ENCODE measurements around the gene CYP46A1. TPM values are rescaled to one million over a fixed set of nuclear protein-coding genes. Genes with fewer than 3 reads are reported as not detected.
"Not testable (repeated sequence)": the region's sequence is repeated elsewhere in the genome, so short reads cannot be mapped to it uniquely, and the experiment has no call there.

The CYP46A1 gene
- 0.88 TPM for polyA plus RNA-seq (2013, experiment 1 of 2)
- polyA plus RNA-seq (2013, experiment 2 of 2), result 1.5 TPM

GRCh38 chr14:99683619-99684409 is at the start of gene CYP46A1:
Gene CYP46A1, plus strand, starts transcription at chr14:99684298. Its CDS starts 120 bp downstream, at chr14:99684418.
- Histone ChIP-seq H3K4me3 (ENCODE audit: extremely low read depth, insufficient read depth, low read length, poor library complexity, severe bottlenecking) (peak within 1 kb of the TSS; percentile 65), H3K4me1 (ENCODE audit: control insufficient read depth, insufficient read depth, low read length, poor library complexity, severe bottlenecking) (no peaks in the 10 kb centered on the region), H3K9me3 (ENCODE audit: control insufficient read depth, low read length) (peaks cover 5% of the 10 kb centered on the region), H3K27ac (ENCODE audit: low read depth, low read length, severe bottlenecking) (peak within 1 kb of the TSS; percentile 47), H3K36me3 (ENCODE audit: control insufficient read depth, insufficient read depth, low read length) (no peaks in the 10 kb centered on the region)
- WGBS, 2 experiments (ENCODE audit: insufficient coverage in 2 of 2), result 0 to 1% methylated on average over 66 to 70 of the region's 83 CpGs

- Histone ChIP-seq H3K4me3 (ENCODE audit: extremely low read depth, insufficient read depth, low read length, poor library complexity, severe bottlenecking) (no peak overlapping the region), H3K4me1 (ENCODE audit: control insufficient read depth, insufficient read depth, low read length, poor library complexity, severe bottlenecking) (no peaks in the 10 kb centered on the region), H3K9me3 (ENCODE audit: control insufficient read depth, low read length) (no peaks in the 10 kb centered on the region), H3K27ac (ENCODE audit: low read depth, low read length, severe bottlenecking) (peak overlapping the region; percentile 16), H3K36me3 (ENCODE audit: control insufficient read depth, insufficient read depth, low read length) (no peaks in the 10 kb centered on the region)
- 83 to 88% methylated on average over 7 to 8 of the region's 10 CpGs for WGBS, 2 experiments (ENCODE audit: insufficient coverage in 2 of 2)
Measured at GRCh38 chr14:99634443-99634842, 49.7 kb upstream of the CYP46A1 start.

- Histone ChIP-seq H3K4me3 (ENCODE audit: extremely low read depth, insufficient read depth, low read length, poor library complexity, severe bottlenecking) (no peak overlapping the region), H3K27ac (ENCODE audit: low read depth, low read length, severe bottlenecking) (no peak overlapping the region), H3K4me1 (ENCODE audit: control insufficient read depth, insufficient read depth, low read length, poor library complexity, severe bottlenecking) (no peaks in the 10 kb centered on the region), H3K9me3 (ENCODE audit: control insufficient read depth, low read length) (no peaks in the 10 kb centered on the region), H3K36me3 (ENCODE audit: control insufficient read depth, insufficient read depth, low read length) (no peaks in the 10 kb centered on the region)
- WGBS, 2 experiments (ENCODE audit: insufficient coverage in 2 of 2), result 87 to 88% methylated on average over 8 of the region's 8 CpGs
Measured at GRCh38 chr14:99635116-99635515, 49.0 kb upstream of the CYP46A1 start.

- 74 to 88% methylated on average over 3 to 4 of the region's 5 CpGs for WGBS, 2 experiments (ENCODE audit: insufficient coverage in 2 of 2)
- no peak overlapping the region for H3K4me3 ChIP-seq (ENCODE audit: extremely low read depth, insufficient read depth, low read length, poor library complexity, severe bottlenecking)
- H3K4me1 ChIP-seq (ENCODE audit: control insufficient read depth, insufficient read depth, low read length, poor library complexity, severe bottlenecking), result no peaks in the 10 kb centered on the region
- H3K36me3 ChIP-seq (ENCODE audit: control insufficient read depth, insufficient read depth, low read length), result no peaks in the 10 kb centered on the region
- no peaks in the 10 kb centered on the region for H3K9me3 ChIP-seq (ENCODE audit: control insufficient read depth, low read length)
- no peak overlapping the region for H3K27ac ChIP-seq (ENCODE audit: low read depth, low read length, severe bottlenecking)
Measured at GRCh38 chr14:99636487-99636886, 47.6 kb upstream of the CYP46A1 start.

- no peak overlapping the region for H3K27ac ChIP-seq (ENCODE audit: low read depth, low read length, severe bottlenecking)
- H3K36me3 ChIP-seq (ENCODE audit: control insufficient read depth, insufficient read depth, low read length), result no peaks in the 10 kb centered on the region
- no peaks in the 10 kb centered on the region for H3K4me1 ChIP-seq (ENCODE audit: control insufficient read depth, insufficient read depth, low read length, poor library complexity, severe bottlenecking)
- WGBS, 2 experiments (ENCODE audit: insufficient coverage in 2 of 2), result 91 to 100% methylated on average over 4 to 6 of the region's 7 CpGs
- H3K4me3 ChIP-seq (ENCODE audit: extremely low read depth, insufficient read depth, low read length, poor library complexity, severe bottlenecking), result no peak overlapping the region
- H3K9me3 ChIP-seq (ENCODE audit: control insufficient read depth, low read length), result no peaks in the 10 kb centered on the region
Measured at GRCh38 chr14:99637624-99638023, 46.5 kb upstream of the CYP46A1 start.

- not testable (repeated sequence) for H3K4me3 ChIP-seq (ENCODE audit: extremely low read depth, insufficient read depth, low read length, poor library complexity, severe bottlenecking); H3K27ac ChIP-seq (ENCODE audit: low read depth, low read length, severe bottlenecking)
- WGBS, 2 experiments (ENCODE audit: insufficient coverage in 2 of 2), result 95 to 97% methylated on average over 4 to 5 of the region's 5 CpGs
Measured at GRCh38 chr14:99642771-99643170, 41.3 kb upstream of the CYP46A1 start.

GRCh38 chr14:99643343-99643742 is 40.8 kb upstream of the CYP46A1 start:
- no peak overlapping the region for H3K4me3 ChIP-seq (ENCODE audit: extremely low read depth, insufficient read depth, low read length, poor library complexity, severe bottlenecking)
- WGBS, 2 experiments (ENCODE audit: insufficient coverage in 2 of 2), result 75 to 78% methylated on average over 5 of the region's 6 CpGs
- no peak overlapping the region for H3K27ac ChIP-seq (ENCODE audit: low read depth, low read length, severe bottlenecking)

More at GRCh38 chr14:99642771-99643170, 41.3 kb upstream of the CYP46A1 start:
- not testable (repeated sequence) for H3K4me1 ChIP-seq (ENCODE audit: control insufficient read depth, insufficient read depth, low read length, poor library complexity, severe bottlenecking); H3K9me3 ChIP-seq (ENCODE audit: control insufficient read depth, low read length); H3K36me3 ChIP-seq (ENCODE audit: control insufficient read depth, insufficient read depth, low read length)

GRCh38 chr14:99644035-99644587 is 40.0 kb upstream of the CYP46A1 start:
- Histone ChIP-seq H3K9me3 (ENCODE audit: control insufficient read depth, low read length) (no peaks in the 10 kb centered on the region), H3K27ac (ENCODE audit: low read depth, low read length, severe bottlenecking) (no peak overlapping the region), H3K4me3 (ENCODE audit: extremely low read depth, insufficient read depth, low read length, poor library complexity, severe bottlenecking) (no peak overlapping the region), H3K36me3 (ENCODE audit: control insufficient read depth, insufficient read depth, low read length) (no peaks in the 10 kb centered on the region), H3K4me1 (ENCODE audit: control insufficient read depth, insufficient read depth, low read length, poor library complexity, severe bottlenecking) (no peaks in the 10 kb centered on the region)
- 87 to 89% methylated on average over 8 to 10 of the region's 11 CpGs for WGBS, 2 experiments (ENCODE audit: insufficient coverage in 2 of 2)

More at GRCh38 chr14:99643343-99643742, 40.8 kb upstream of the CYP46A1 start:
- Histone ChIP-seq H3K36me3 (ENCODE audit: control insufficient read depth, insufficient read depth, low read length) (no peaks in the 10 kb centered on the region), H3K4me1 (ENCODE audit: control insufficient read depth, insufficient read depth, low read length, poor library complexity, severe bottlenecking) (no peaks in the 10 kb centered on the region), H3K9me3 (ENCODE audit: control insufficient read depth, low read length) (no peaks in the 10 kb centered on the region)

GRCh38 chr14:99644723-99645544 is 39.2 kb upstream of the CYP46A1 start, which contains the start of gene HHIPL1:
Gene HHIPL1, plus strand, starts transcription at chr14:99645129. Its CDS starts 79 bp downstream, at chr14:99645208.
- H3K9me3 ChIP-seq (ENCODE audit: control insufficient read depth, low read length), result no peaks in the 10 kb centered on the region
- no peaks in the 10 kb centered on the region for H3K36me3 ChIP-seq (ENCODE audit: control insufficient read depth, insufficient read depth, low read length)
- no peak within 1 kb of the TSS for H3K27ac ChIP-seq (ENCODE audit: low read depth, low read length, severe bottlenecking)
- H3K4me1 ChIP-seq (ENCODE audit: control insufficient read depth, insufficient read depth, low read length, poor library complexity, severe bottlenecking), result no peaks in the 10 kb centered on the region
- WGBS, 2 experiments (ENCODE audit: insufficient coverage in 2 of 2), result 8 to 9% methylated on average over 77 to 88 of the region's 91 CpGs
- peak within 1 kb of the TSS; percentile 22 for H3K4me3 ChIP-seq (ENCODE audit: extremely low read depth, insufficient read depth, low read length, poor library complexity, severe bottlenecking)

Measured in mesodermal cell (in vitro differentiated cells).